B cell (primary cell): ENCODE results near the gene BUB1.
"Not testable (repeated sequence)": the region's sequence is repeated elsewhere in the genome, so short reads cannot be mapped to it uniquely, and the experiment has no call there.

Source experiments
- CTCF ChIP-seq: fragments of 200-600 bp; IDR thresholded peaks from one replicate; pipeline ENCODE4 v1.8.0; 2022; ENCODE audit warnings: antibody characterized with exemption, mild to moderate bottlenecking
- EZH2 ChIP-seq: IDR thresholded peaks from 2 replicates; pipeline ENCODE4 v1.6.1; 2012; ENCODE audit warnings: borderline replicate concordance, low read depth, mild to moderate bottlenecking, moderate library complexity, low read length; ENCODE audit not compliant: insufficient read depth, poor library complexity, severe bottlenecking

- not testable (repeated sequence) for TF ChIP-seq CTCF, EZH2
Observed at GRCh38 chr2:110602139-110602538, 75.7 kb downstream of the BUB1 start.
